Thyroid gland (tissue), 4 donors: ENCODE results near the gene LRRC4C.

Experiments used
- POLR2A ChIP-seq, 2 donors: fragments of 450-650 bp; IDR thresholded peaks; one replicate each; pipeline ENCODE4 v1.6.1; 2017; ENCODE audit warnings: antibody characterized with exemption in 2 of 2, mild to moderate bottlenecking in 2 of 2, moderate library complexity in 1 of 2
- TF ChIP-seq, protein P1 (sequence below), 6 experiments: fragments of 200-600 bp in 3 of 6; fragments of 450-650 bp in 3 of 6; sonication (generic) in 3 of 6; IDR thresholded peaks; one replicate each; pipeline ENCODE4 v1.5.1; 2016 to 2019; ENCODE audit warnings: antibody characterized with exemption in 6 of 6, mild to moderate bottlenecking in 2 of 6, inconsistent platforms in 1 of 6, moderate library complexity in 1 of 6

DNA sequence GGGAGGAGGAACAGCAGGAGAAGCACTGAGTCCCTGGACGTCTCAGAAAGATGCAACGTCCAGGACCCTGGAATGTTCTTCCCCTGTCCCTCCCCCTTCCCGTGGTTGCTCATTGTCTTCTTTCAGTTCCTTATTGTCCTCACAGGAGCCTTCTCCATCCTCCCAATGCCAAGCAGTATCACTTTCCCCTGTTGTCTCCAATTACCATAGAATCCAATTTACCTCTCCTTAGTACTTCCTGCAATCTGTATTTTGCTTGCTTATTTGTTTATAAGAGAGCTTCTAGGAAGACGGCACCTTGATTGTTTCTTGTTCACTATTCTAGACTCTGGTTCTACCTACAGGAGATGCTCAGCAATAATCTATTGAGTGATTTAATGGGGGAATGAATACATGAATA lies 1273.7 kb downstream of the LRRC4C start:
- TF ChIP-seq, protein P1, sequence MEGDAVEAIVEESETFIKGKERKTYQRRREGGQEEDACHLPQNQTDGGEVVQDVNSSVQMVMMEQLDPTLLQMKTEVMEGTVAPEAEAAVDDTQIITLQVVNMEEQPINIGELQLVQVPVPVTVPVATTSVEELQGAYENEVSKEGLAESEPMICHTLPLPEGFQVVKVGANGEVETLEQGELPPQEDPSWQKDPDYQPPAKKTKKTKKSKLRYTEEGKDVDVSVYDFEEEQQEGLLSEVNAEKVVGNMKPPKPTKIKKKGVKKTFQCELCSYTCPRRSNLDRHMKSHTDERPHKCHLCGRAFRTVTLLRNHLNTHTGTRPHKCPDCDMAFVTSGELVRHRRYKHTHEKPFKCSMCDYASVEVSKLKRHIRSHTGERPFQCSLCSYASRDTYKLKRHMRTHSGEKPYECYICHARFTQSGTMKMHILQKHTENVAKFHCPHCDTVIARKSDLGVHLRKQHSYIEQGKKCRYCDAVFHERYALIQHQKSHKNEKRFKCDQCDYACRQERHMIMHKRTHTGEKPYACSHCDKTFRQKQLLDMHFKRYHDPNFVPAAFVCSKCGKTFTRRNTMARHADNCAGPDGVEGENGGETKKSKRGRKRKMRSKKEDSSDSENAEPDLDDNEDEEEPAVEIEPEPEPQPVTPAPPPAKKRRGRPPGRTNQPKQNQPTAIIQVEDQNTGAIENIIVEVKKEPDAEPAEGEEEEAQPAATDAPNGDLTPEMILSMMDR (IDR thresholded peaks at IDR 0.05), result no peak
- TF ChIP-seq POLR2A (IDR thresholded peaks at IDR 0.05), result no peak
